Gastrocnemius medialis (tissue), 4 donors: ENCODE data around the gene TELO2. TPM values are rescaled to one million over a fixed set of nuclear protein-coding genes. Genes with fewer than 3 reads are reported as not detected.
A peak's percentile ranks its signal among the peaks of the same experiment; 100 is the strongest.

Experiments
- ATAC-seq, 2 donors: fragments of 150-250 bp; one replicate each; pipeline ENCODE4 v1.9.1; 2016
- DNase-seq, 2 donors: peaks; one replicate each; pipeline ENCODE4 v3.0.0-alpha.2; 2019
- H3K27ac ChIP-seq, 4 donors: fragments of 200-600 bp; sonication (generic); 1 replicate in 1 of 4; 2 replicates in 3 of 4; pipeline ENCODE4 v1.5.1; 2016 to 2018; ENCODE audit warnings: mild to moderate bottlenecking in 2 of 4, moderate library complexity in 1 of 4
- H3K27me3 ChIP-seq, 3 donors: fragments of 200-600 bp; sonication (generic) in 2 of 3; 1 replicate in 1 of 3; 2 replicates in 2 of 3; pipeline versions ENCODE4 v1.5.1 to v1.6.0; 2016 to 2019; ENCODE audit warnings: mild to moderate bottlenecking in 1 of 3, moderate library complexity in 1 of 3
- H3K36me3 ChIP-seq, 2 donors: fragments of 200-600 bp; sonication (generic) in 1 of 2; one replicate each; pipeline ENCODE4 v1.5.1; 2017 to 2018
- H3K4me1 ChIP-seq, 2 donors: fragments of 200-600 bp; sonication (generic) in 1 of 2; one replicate each; pipeline ENCODE4 v1.5.1; 2016 to 2017; ENCODE audit warnings: mild to moderate bottlenecking in 2 of 2
- H3K4me3 ChIP-seq, 4 donors: fragments of 200-600 bp; sonication (generic) in 3 of 4; 1 replicate in 1 of 4; 2 replicates in 3 of 4; pipeline ENCODE4 v1.5.1; 2016 to 2019; ENCODE audit warnings: mild to moderate bottlenecking in 2 of 4
- H3K9me3 ChIP-seq, 3 donors: fragments of 200-600 bp; sonication (generic) in 2 of 3; 1 replicate in 1 of 3; 2 replicates in 2 of 3; pipeline ENCODE4 v1.5.1; 2016 to 2019
- POLR2A ChIP-seq, 2 donors: fragments of 450-650 bp; IDR thresholded peaks; one replicate each; pipeline ENCODE4 v1.6.1; 2017; ENCODE audit warnings: antibody characterized with exemption in 2 of 2, mild to moderate bottlenecking in 2 of 2, moderate library complexity in 2 of 2
- in situ Hi-C, 4 donors: fragments of 200-750 bp; cut with MboI; loops; one replicate each; pipeline versions ENCODE4 v1.15.0 to v1.8.0; 2017; ENCODE audit warnings: low sequenced_read_pairs in 4 of 4
- intact Hi-C: fragments of 100-400 bp; cut with DNase I; formaldehyde crosslinking; loops from one replicate; pipeline ENCODE4 v1.15.1; 2023; ENCODE audit warnings: low total_unique reads
- total RNA-seq, 4 donors: library from RNA; depleted of rRNA; stranded (reverse); fragments of >200 nt; gene quantifications; one replicate each; pipeline versions ENCODE4 v1.1.0 to v1.2.3, GENCODE V29; 2016
- TF ChIP-seq, protein P1 (sequence below), 5 experiments: fragments of 450-650 bp in 3 of 5; fragments of 200-600 bp in 2 of 5; sonication (generic) in 2 of 5; IDR thresholded peaks in 4 of 5; conservative IDR thresholded peaks in 1 of 5; 1 replicate in 4 of 5; 2 replicates in 1 of 5; pipeline ENCODE4 v1.5.1; 2016 to 2019; ENCODE audit warnings: antibody characterized with exemption in 5 of 5, mild to moderate bottlenecking in 3 of 5, moderate library complexity in 3 of 5

Gene TELO2
- total RNA-seq, 4 donors from 2014 or later, result 2.9 to 11.2 (median 9.8) TPM

DNA sequence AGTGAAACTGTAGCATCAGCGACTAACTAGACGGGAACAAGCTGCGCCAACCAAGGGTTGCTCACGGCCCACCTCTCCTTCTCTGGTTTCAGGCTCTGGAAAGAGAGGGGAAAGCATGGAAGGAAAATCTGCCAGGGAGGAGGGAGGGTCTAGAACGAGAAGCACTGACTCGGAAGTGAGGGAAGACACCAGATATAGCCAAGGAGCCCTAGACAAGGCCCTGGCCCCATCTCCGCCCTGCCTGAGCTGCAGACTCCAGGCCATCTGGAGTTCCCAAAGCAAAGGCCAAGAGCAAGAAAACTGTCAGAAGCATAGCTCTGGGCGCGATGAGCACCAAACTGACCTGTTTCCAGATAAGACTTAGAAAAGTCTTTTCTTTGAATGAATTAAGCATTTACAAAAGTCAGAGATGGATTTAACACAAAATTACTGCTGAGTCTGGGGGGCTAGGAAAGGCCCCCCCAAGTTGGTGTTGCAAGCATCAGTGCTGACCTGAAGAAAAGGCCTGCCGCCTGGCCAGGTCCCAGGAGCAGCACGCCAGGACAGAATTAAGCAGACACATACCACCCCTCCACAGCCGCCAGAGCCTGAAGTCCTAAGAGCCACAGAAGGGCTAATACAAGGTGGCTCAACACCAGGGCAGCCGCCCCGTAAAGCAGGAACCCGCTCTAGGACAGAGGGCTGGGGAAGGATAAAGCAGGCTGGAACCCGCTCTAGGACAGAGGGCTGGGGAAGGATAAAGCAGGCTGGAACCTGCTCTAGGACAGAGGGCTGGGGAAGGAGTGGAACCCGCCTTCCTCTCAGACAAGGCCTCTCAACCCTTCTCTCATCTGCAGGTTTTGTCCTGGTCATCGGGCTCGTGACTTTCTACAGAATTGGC lies 61.0 kb downstream of the TELO2 start:
- Histone ChIP-seq H3K36me3 (peaks cover 0 to 19% of the 10 kb centered on the region in 2 donors), H3K4me3 (no peak overlapping the region), H3K9me3 (no peaks in the 10 kb centered on the region), H3K27me3 (no peaks in the 10 kb centered on the region), H3K4me1 (peaks cover 30 to 31% of the 10 kb centered on the region in 2 donors), H3K27ac (peak overlapping the region in 1 of 4 donors; percentile 25)
- ATAC-seq, result no peak
- in situ Hi-C loops, result no loop called here
- intact Hi-C loops, result no loop called here
- DNase-seq, result no peak
- no peak for TF ChIP-seq POLR2A (IDR thresholded peaks at IDR 0.05)
- TF ChIP-seq, protein P1, sequence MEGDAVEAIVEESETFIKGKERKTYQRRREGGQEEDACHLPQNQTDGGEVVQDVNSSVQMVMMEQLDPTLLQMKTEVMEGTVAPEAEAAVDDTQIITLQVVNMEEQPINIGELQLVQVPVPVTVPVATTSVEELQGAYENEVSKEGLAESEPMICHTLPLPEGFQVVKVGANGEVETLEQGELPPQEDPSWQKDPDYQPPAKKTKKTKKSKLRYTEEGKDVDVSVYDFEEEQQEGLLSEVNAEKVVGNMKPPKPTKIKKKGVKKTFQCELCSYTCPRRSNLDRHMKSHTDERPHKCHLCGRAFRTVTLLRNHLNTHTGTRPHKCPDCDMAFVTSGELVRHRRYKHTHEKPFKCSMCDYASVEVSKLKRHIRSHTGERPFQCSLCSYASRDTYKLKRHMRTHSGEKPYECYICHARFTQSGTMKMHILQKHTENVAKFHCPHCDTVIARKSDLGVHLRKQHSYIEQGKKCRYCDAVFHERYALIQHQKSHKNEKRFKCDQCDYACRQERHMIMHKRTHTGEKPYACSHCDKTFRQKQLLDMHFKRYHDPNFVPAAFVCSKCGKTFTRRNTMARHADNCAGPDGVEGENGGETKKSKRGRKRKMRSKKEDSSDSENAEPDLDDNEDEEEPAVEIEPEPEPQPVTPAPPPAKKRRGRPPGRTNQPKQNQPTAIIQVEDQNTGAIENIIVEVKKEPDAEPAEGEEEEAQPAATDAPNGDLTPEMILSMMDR (IDR thresholded peaks at IDR 0.05 in 4 of 5, conservative IDR thresholded peaks at IDR 0.05 in 1 of 5), result no peak

DNA sequence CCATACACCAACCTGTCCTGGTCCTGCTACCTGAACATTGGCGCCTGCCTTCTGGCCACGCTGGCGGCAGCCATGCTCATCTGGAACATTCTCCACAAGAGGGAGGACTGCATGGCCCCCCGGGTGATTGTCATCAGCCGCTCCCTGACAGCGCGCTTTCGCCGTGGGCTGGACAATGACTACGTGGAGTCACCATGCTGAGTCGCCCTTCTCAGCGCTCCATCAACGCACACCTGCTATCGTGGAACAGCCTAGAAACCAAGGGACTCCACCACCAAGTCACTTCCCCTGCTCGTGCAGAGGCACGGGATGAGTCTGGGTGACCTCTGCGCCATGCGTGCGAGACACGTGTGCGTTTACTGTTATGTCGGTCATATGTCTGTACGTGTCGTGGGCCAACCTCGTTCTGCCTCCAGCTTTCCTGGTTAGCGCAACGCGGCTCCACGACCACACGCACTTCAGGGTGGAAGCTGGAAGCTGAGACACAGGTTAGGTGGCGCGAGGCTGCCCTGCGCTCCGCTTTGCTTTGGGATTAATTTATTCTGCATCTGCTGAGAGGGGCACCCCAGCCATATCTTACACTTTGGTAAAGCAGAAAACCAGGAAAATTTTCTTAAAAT lies 61.8 kb downstream of the TELO2 start:
- peaks cover 0 to 19% of the 10 kb centered on the region in 2 donors for H3K36me3 ChIP-seq

DNA sequence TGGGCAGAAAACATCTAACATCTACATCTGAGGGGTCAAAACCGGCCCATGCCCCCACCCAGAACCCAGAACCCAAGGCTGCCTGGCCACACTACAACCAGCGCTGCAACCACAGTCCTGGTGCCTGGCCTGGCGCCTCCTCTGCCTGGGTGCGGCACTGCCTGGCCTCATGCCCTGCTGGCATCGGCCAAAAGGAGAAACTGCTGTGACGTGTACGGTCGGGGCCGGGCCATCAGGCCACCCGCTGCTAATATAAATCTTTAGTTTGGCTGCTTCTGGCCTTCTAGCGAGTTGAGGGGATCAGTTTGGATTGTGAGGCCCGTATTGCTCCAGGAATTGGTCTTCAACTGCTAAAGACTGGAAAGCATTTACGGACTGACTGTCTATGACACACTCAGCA lies 63.1 kb downstream of the TELO2 start:
- in situ Hi-C loops, result no loop called here
- H3K4me3 ChIP-seq, result no peak overlapping the region
- no peaks in the 10 kb centered on the region for H3K9me3 ChIP-seq
- H3K4me1 ChIP-seq, result peaks cover 10 to 11% of the 10 kb centered on the region in 2 donors
- intact Hi-C loops, result no loop called here
- peak in 1 of 2 donors; percentile 62 for DNase-seq
- peaks cover 0 to 22% of the 10 kb centered on the region in 2 donors for H3K36me3 ChIP-seq
- TF ChIP-seq, protein P1 (IDR thresholded peaks at IDR 0.05 in 4 of 5, conservative IDR thresholded peaks at IDR 0.05 in 1 of 5), result peak in 1 of 5 experiments; percentile 10
- TF ChIP-seq POLR2A (IDR thresholded peaks at IDR 0.05), result no peak
- H3K27ac ChIP-seq, result peak overlapping the region in 2 of 4 donors; percentile 43 to 58
- peak in 1 of 2 donors; percentile 73 for ATAC-seq
- H3K27me3 ChIP-seq, result no peaks in the 10 kb centered on the region

More for the DNA sequence above, 61.8 kb downstream of the TELO2 start:
- intact Hi-C loops (no loop called here), in situ Hi-C loops (no loop called here)
- H3K4me1 ChIP-seq, result peaks cover 23 to 24% of the 10 kb centered on the region in 2 donors
- ATAC-seq (no peak), DNase-seq (no peak)
- no peaks in the 10 kb centered on the region for H3K9me3 ChIP-seq
- H3K4me3 ChIP-seq, result no peak overlapping the region
- no peaks in the 10 kb centered on the region for H3K27me3 ChIP-seq
- H3K27ac ChIP-seq, result no peak overlapping the region
- TF ChIP-seq, protein P1 (IDR thresholded peaks at IDR 0.05 in 4 of 5, conservative IDR thresholded peaks at IDR 0.05 in 1 of 5), result no peak
- no peak for TF ChIP-seq POLR2A (IDR thresholded peaks at IDR 0.05)

DNA sequence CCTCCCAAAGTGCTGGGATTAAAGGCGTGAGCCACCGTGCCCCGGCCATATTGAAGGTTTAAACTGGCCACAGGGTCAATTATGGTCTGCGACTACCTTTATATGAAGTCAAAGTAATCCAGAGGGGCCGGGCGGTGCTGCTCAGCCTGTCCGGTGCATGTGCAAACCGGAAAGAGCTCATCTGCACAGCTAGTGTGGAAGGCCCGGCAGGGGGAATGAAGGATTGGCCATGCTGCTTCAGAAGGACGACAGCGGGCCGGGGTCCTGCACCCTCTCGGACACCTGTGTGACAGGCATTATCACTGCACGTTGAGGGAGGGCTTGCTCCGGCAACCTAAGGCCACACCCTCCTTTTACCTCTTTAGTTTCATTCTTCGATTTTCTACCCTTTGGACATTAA lies 63.9 kb downstream of the TELO2 start:
- peaks cover 10% of the 10 kb centered on the region in 2 donors for H3K4me1 ChIP-seq
- intact Hi-C loops (no loop called here), in situ Hi-C loops (no loop called here)
- no peaks in the 10 kb centered on the region for H3K9me3 ChIP-seq
- H3K27ac ChIP-seq, result no peak overlapping the region
- peaks cover 0 to 30% of the 10 kb centered on the region in 2 donors for H3K36me3 ChIP-seq
- DNase-seq, result no peak
- no peaks in the 10 kb centered on the region for H3K27me3 ChIP-seq
- no peak for ATAC-seq
- no peak overlapping the region for H3K4me3 ChIP-seq
- no peak for TF ChIP-seq POLR2A (IDR thresholded peaks at IDR 0.05)
- TF ChIP-seq, protein P1 (IDR thresholded peaks at IDR 0.05 in 4 of 5, conservative IDR thresholded peaks at IDR 0.05 in 1 of 5), result no peak
